Hepatocyte (in vitro differentiated cells): ENCODE results near the gene ATXN3L. TPM values are rescaled to one million over a fixed set of nuclear protein-coding genes. Genes with fewer than 3 reads are reported as not detected.
A peak's percentile ranks its signal among the peaks of the same experiment; 100 is the strongest.

Experiments
- DNase-seq: peaks from one replicate; pipeline ENCODE4 v3.0.0-alpha.2; 2016; ENCODE audit warnings: low spot score
- H2AFZ ChIP-seq: fragments of 200-600 bp; sonication (generic); 2 replicates; pipeline ENCODE4 v1.6.0; 2016; ENCODE audit warnings: antibody characterized with exemption, mild to moderate bottlenecking
- H3K27ac ChIP-seq: fragments of 200-600 bp; sonication (generic); 2 replicates; pipeline ENCODE4 v1.5.1; 2016; ENCODE audit warnings: mild to moderate bottlenecking
- H3K27me3 ChIP-seq: fragments of 200-600 bp; sonication (generic); 2 replicates; pipeline ENCODE4 v1.6.1; 2016
- H3K36me3 ChIP-seq: fragments of 200-600 bp; sonication (generic); replicated peaks from 2 replicates; pipeline ENCODE4 v1.5.1; 2016; ENCODE audit warnings: low read depth; ENCODE audit not compliant: insufficient read depth
- H3K4me1 ChIP-seq: fragments of 200-600 bp; sonication (generic); 2 replicates; pipeline ENCODE4 v1.5.1; 2016; ENCODE audit warnings: mild to moderate bottlenecking, moderate library complexity; ENCODE audit not compliant: insufficient read depth
- H3K4me2 ChIP-seq: fragments of 200-600 bp; sonication (generic); 2 replicates; pipeline ENCODE4 v1.6.0; 2016
- H3K4me3 ChIP-seq: fragments of 200-600 bp; sonication (generic); 2 replicates; pipeline ENCODE4 v1.5.1; 2016; ENCODE audit warnings: mild to moderate bottlenecking
- H3K79me2 ChIP-seq: fragments of 200-600 bp; sonication (generic); 2 replicates; pipeline ENCODE4 v1.6.0; 2017; ENCODE audit warnings: mild to moderate bottlenecking
- H3K9me2 ChIP-seq: fragments of 200-600 bp; sonication (generic); replicated peaks from 2 replicates; pipeline ENCODE4 v1.6.0; 2017; ENCODE audit warnings: mild to moderate bottlenecking; ENCODE audit not compliant: insufficient read depth
- H3K9me3 ChIP-seq: fragments of 200-600 bp; sonication (generic); 2 replicates; pipeline ENCODE4 v1.5.1; 2016; ENCODE audit warnings: low read depth, mild to moderate bottlenecking
- H4K20me1 ChIP-seq: fragments of 200-600 bp; sonication (generic); 2 replicates; pipeline ENCODE4 v1.6.0; 2016; ENCODE audit warnings: mild to moderate bottlenecking; ENCODE audit not compliant: insufficient read depth, poor library complexity, severe bottlenecking
- EZH2 ChIP-seq: fragments of 200-600 bp; sonication (generic); IDR thresholded peaks from 2 replicates; pipeline ENCODE4 v1.6.1; 2016; ENCODE audit warnings: antibody characterized with exemption, mild to moderate bottlenecking, borderline replicate concordance
- EZH2phosphoT487 ChIP-seq: fragments of 200-600 bp; sonication (generic); IDR thresholded peaks from one replicate; pipeline ENCODE4 v1.6.1; 2018; ENCODE audit warnings: antibody characterized with exemption, mild to moderate bottlenecking, low read depth, moderate library complexity; ENCODE audit not compliant: unreplicated experiment, severe bottlenecking
- WGBS: methylation state at CpG from one replicate; pipeline ENCODE4 v1.1.6; 2016; ENCODE audit warnings: low lambda C conversion rate; ENCODE audit errors: missing lambda C conversion rate; 5-methylcytosine and 5-hydroxymethylcytosine counted together
- polyA plus RNA-seq: library from polyadenylated mRNA; unstranded; fragments of >200 nt; fragmentation: Nextera tagmentation; extraction: Ambion mirVana; gene quantifications from 2 replicates; pipeline ENCODE4 v1.2.1, GENCODE V29; 2016
- total RNA-seq: library from RNA; depleted of rRNA; stranded (reverse); fragments of >200 nt; gene quantifications from 2 replicates; pipeline ENCODE4 v1.2.3, GENCODE V29; 2014
- TF ChIP-seq, protein P1 (sequence below): fragments of 200-600 bp; sonication (generic); IDR thresholded peaks from 2 replicates; pipeline ENCODE4 v1.5.1; 2016; ENCODE audit warnings: antibody characterized with exemption, mild to moderate bottlenecking; ENCODE audit not compliant: poor library complexity

ATXN3L gene
- total RNA-seq (not detected in 2 replicates), polyA plus RNA-seq (not detected in 2 replicates)

DNA sequence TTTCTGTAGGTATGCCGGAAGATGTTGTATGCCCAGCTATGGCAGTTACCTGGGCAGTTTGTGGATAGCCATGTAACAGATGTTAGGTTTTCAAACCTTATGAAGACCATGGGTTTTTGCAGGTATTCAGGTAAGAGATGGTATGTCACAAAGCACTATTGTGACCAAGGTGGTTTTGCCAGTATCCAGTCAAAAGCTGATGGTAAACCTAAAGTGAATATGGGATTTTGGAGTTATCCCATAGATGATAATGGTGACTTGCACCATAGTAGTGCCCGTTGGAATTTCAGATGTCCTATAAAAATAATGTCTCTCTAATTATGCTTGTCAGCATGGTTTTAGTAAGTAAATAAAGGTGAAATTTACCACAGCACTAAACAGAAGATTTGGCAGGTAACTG lies at the start of gene ATXN3L:
Gene ATXN3L, minus strand, starts transcription at position 101 of the 400 bp plus-strand sequence. CDS start 119 bp downstream, outside the sequence.
- Histone ChIP-seq H4K20me1 (no peaks in the 10 kb centered on the region), H3K9me3 (no peaks in the 10 kb centered on the region), H2AFZ (no peak within 1 kb of the TSS), H3K27me3 (no peaks in the 10 kb centered on the region), H3K9me2 (no peaks in the 10 kb centered on the region), H3K79me2 (no peaks in the 10 kb centered on the region), H3K4me3 (no peak within 1 kb of the TSS), H3K27ac (no peak within 1 kb of the TSS), H3K4me2 (no peak within 1 kb of the TSS), H3K4me1 (no peaks in the 10 kb centered on the region), H3K36me3 (no peaks in the 10 kb centered on the region)
- TF ChIP-seq, protein P1, sequence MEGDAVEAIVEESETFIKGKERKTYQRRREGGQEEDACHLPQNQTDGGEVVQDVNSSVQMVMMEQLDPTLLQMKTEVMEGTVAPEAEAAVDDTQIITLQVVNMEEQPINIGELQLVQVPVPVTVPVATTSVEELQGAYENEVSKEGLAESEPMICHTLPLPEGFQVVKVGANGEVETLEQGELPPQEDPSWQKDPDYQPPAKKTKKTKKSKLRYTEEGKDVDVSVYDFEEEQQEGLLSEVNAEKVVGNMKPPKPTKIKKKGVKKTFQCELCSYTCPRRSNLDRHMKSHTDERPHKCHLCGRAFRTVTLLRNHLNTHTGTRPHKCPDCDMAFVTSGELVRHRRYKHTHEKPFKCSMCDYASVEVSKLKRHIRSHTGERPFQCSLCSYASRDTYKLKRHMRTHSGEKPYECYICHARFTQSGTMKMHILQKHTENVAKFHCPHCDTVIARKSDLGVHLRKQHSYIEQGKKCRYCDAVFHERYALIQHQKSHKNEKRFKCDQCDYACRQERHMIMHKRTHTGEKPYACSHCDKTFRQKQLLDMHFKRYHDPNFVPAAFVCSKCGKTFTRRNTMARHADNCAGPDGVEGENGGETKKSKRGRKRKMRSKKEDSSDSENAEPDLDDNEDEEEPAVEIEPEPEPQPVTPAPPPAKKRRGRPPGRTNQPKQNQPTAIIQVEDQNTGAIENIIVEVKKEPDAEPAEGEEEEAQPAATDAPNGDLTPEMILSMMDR, result no peak
- TF ChIP-seq EZH2phosphoT487 (no peak), EZH2 (no peak)
- 88% methylated on average over 2 of the region's 2 CpGs for WGBS
- DNase-seq, result no peak

DNA sequence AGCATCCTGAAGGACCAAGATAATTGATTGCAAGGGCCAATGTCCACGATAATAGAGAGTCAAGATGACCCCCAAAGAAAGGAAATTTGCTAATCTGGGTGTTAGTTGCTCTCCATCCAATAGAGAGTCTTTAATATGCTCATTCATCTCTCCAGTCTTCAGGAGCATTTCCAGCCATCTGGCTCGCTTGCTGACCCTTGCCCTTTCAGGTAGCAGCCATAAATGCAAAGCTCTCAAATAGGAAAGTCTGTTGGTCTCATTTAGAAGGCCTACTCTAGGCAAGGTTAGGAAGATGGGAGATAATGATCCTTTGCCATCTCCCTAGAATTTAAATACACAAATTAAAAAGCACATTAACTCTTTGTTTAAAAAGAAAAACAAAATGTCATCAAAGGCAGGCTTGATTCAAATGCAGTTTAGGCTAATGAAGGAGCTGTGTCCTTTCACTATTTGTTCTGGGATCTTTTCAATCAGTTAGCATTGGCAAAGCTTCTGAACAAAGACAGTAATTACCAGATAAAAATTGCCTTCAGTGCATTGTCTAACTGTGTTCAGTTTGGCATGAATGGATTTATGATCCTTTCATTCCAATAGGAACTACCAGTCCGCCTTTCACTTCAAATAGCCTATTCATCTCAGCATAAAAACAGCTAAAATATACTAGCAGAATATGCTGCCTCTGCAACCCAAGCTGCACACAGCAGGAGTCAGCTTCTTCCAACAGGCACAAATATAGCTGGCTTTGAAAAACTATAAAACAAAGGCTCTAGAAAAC lies 49.6 kb upstream of the ATXN3L start:
- H3K9me2 ChIP-seq, result no peaks in the 10 kb centered on the region
- H3K27me3 ChIP-seq, result no peaks in the 10 kb centered on the region
- H3K9me3 ChIP-seq, result no peaks in the 10 kb centered on the region
- no peak overlapping the region for H3K27ac ChIP-seq
- no peak overlapping the region for H3K4me3 ChIP-seq
- WGBS, result 88% methylated on average over 3 of the region's 3 CpGs
- TF ChIP-seq EZH2phosphoT487, result no peak
- TF ChIP-seq, protein P1, result peak; percentile 3
- no peak for DNase-seq
- no peaks in the 10 kb centered on the region for H3K36me3 ChIP-seq
- no peaks in the 10 kb centered on the region for H4K20me1 ChIP-seq
- peaks cover 5% of the 10 kb centered on the region for H3K4me1 ChIP-seq
- no peak overlapping the region for H2AFZ ChIP-seq
- H3K79me2 ChIP-seq, result no peaks in the 10 kb centered on the region
- H3K4me2 ChIP-seq, result no peak overlapping the region

DNA sequence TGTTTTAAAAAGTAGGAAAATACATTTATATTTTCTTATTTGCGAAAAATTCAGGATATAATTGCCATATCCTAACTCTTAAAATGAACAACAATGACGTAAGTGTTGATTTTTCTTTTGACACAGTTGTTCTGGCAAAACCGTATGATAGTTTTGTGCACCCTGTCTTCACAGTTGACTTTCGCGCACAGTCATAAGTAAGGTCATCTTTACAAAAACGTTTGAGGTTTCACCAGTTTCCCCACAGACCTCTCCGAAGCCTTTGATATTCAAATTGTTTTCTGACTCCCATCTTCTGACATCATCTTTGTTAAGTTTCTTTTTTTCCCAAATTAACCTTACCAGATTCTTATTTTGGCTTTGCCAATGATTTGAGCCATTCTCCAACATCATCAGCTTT lies 48.1 kb upstream of the ATXN3L start:
- no peak overlapping the region for H3K27ac ChIP-seq
- no peaks in the 10 kb centered on the region for H3K79me2 ChIP-seq
- H2AFZ ChIP-seq, result no peak overlapping the region
- no peaks in the 10 kb centered on the region for H3K9me3 ChIP-seq
- no peaks in the 10 kb centered on the region for H3K4me1 ChIP-seq
- 88% methylated on average over 7 of the region's 7 CpGs for WGBS
- TF ChIP-seq, protein P1, result no peak
- TF ChIP-seq EZH2 (no peak), EZH2phosphoT487 (no peak)
- no peaks in the 10 kb centered on the region for H3K27me3 ChIP-seq
- H3K9me2 ChIP-seq, result no peaks in the 10 kb centered on the region
- no peaks in the 10 kb centered on the region for H4K20me1 ChIP-seq
- H3K4me2 ChIP-seq, result no peak overlapping the region
- H3K36me3 ChIP-seq, result no peaks in the 10 kb centered on the region
- H3K4me3 ChIP-seq, result no peak overlapping the region
- no peak for DNase-seq
